H1 (cell line): Measurements from ENCODE around the gene CLDN7. TPM values are rescaled to one million over a fixed set of nuclear protein-coding genes. Genes with fewer than 3 reads are reported as not detected.

Source experiments
- CHD2 ChIP-seq: IDR thresholded peaks from 2 replicates; pipeline ENCODE4 v1.6.1; 2012; ENCODE audit warnings: low read length, improper control_type of control experiment
- polyA plus RNA-seq, 7 experiments: library from polyadenylated mRNA; depleted of rRNA in 3 of 7; stranded (reverse) in 5 of 7; unstranded in 2 of 7; fragments of >200 nt in 5 of 7; fragments of 200-250 nt in 2 of 7; gene quantifications; 1 replicate in 5 of 7; 2 replicates in 1 of 7; 4 replicates in 1 of 7; pipeline versions ENCODE4 v1.2.1 to v1.2.3, GENCODE V29; 2011 to 2013; ENCODE audit warnings: missing spikeins in 2 of 7, mixed read lengths in 2 of 7
- total RNA-seq: library from RNA; stranded (reverse); fragmentation: NEBNext Ultra II Directional; extraction: Animal tissue kit (Norgen Biotek cat#: 25700); gene quantifications from 2 replicates; pipeline ENCODE4 v1.2.1, GENCODE V29; 2021
- TF ChIP-seq, protein P1 (sequence below): fragments of 300-600 bp; sonication (generic); IDR thresholded peaks from 2 replicates; pipeline ENCODE4 v1.7.1; 2012; ENCODE audit warnings: low read length, moderate library complexity, mild to moderate bottlenecking, inconsistent platforms; ENCODE audit not compliant: insufficient replicate concordance

CLDN7 gene
- total and polyA plus RNA-seq, 2 of the 8 experiments (the other 6 are each of a cell fraction or from before 2014, with no cell fraction given), result 118 to 119 TPM

GRCh38 chr17:7235693-7236665 is 26.3 kb downstream of the CLDN7 start (continued):
- TF ChIP-seq, protein P1, sequence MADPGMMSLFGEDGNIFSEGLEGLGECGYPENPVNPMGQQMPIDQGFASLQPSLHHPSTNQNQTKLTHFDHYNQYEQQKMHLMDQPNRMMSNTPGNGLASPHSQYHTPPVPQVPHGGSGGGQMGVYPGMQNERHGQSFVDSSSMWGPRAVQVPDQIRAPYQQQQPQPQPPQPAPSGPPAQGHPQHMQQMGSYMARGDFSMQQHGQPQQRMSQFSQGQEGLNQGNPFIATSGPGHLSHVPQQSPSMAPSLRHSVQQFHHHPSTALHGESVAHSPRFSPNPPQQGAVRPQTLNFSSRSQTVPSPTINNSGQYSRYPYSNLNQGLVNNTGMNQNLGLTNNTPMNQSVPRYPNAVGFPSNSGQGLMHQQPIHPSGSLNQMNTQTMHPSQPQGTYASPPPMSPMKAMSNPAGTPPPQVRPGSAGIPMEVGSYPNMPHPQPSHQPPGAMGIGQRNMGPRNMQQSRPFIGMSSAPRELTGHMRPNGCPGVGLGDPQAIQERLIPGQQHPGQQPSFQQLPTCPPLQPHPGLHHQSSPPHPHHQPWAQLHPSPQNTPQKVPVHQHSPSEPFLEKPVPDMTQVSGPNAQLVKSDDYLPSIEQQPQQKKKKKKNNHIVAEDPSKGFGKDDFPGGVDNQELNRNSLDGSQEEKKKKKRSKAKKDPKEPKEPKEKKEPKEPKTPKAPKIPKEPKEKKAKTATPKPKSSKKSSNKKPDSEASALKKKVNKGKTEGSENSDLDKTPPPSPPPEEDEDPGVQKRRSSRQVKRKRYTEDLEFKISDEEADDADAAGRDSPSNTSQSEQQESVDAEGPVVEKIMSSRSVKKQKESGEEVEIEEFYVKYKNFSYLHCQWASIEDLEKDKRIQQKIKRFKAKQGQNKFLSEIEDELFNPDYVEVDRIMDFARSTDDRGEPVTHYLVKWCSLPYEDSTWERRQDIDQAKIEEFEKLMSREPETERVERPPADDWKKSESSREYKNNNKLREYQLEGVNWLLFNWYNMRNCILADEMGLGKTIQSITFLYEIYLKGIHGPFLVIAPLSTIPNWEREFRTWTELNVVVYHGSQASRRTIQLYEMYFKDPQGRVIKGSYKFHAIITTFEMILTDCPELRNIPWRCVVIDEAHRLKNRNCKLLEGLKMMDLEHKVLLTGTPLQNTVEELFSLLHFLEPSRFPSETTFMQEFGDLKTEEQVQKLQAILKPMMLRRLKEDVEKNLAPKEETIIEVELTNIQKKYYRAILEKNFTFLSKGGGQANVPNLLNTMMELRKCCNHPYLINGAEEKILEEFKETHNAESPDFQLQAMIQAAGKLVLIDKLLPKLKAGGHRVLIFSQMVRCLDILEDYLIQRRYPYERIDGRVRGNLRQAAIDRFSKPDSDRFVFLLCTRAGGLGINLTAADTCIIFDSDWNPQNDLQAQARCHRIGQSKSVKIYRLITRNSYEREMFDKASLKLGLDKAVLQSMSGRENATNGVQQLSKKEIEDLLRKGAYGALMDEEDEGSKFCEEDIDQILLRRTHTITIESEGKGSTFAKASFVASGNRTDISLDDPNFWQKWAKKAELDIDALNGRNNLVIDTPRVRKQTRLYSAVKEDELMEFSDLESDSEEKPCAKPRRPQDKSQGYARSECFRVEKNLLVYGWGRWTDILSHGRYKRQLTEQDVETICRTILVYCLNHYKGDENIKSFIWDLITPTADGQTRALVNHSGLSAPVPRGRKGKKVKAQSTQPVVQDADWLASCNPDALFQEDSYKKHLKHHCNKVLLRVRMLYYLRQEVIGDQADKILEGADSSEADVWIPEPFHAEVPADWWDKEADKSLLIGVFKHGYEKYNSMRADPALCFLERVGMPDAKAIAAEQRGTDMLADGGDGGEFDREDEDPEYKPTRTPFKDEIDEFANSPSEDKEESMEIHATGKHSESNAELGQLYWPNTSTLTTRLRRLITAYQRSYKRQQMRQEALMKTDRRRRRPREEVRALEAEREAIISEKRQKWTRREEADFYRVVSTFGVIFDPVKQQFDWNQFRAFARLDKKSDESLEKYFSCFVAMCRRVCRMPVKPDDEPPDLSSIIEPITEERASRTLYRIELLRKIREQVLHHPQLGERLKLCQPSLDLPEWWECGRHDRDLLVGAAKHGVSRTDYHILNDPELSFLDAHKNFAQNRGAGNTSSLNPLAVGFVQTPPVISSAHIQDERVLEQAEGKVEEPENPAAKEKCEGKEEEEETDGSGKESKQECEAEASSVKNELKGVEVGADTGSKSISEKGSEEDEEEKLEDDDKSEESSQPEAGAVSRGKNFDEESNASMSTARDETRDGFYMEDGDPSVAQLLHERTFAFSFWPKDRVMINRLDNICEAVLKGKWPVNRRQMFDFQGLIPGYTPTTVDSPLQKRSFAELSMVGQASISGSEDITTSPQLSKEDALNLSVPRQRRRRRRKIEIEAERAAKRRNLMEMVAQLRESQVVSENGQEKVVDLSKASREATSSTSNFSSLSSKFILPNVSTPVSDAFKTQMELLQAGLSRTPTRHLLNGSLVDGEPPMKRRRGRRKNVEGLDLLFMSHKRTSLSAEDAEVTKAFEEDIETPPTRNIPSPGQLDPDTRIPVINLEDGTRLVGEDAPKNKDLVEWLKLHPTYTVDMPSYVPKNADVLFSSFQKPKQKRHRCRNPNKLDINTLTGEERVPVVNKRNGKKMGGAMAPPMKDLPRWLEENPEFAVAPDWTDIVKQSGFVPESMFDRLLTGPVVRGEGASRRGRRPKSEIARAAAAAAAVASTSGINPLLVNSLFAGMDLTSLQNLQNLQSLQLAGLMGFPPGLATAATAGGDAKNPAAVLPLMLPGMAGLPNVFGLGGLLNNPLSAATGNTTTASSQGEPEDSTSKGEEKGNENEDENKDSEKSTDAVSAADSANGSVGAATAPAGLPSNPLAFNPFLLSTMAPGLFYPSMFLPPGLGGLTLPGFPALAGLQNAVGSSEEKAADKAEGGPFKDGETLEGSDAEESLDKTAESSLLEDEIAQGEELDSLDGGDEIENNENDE, result no peak
- no peak for TF ChIP-seq CHD2
